Measurements from ENCODE around the gene HS3ST6.
"Not testable (repeated sequence)": the region's sequence is repeated elsewhere in the genome, so short reads cannot be mapped to it uniquely, and the experiment has no call there.

The HS3ST6 gene

GRCh38 chr16:1877089-1877488 lies 41.1 kb downstream of the HS3ST6 start:
- ATAC-seq (ENCODE audit: low read depth) (no peak), DNase-seq (ENCODE audit: low spot score in 2 of 2) (no peak)
- Mint-ChIP-seq H3K27me3 (peaks cover 19% of the 10 kb centered on the region), H3K36me3 (peaks cover 1% of the 10 kb centered on the region), H3K9me3 (no peaks in the 10 kb centered on the region), H3K4me3 (no peak overlapping the region), H3K4me1 (peaks cover 3% of the 10 kb centered on the region), H3K27ac (no peak overlapping the region)

- H3K4me3 Mint-ChIP-seq, result no peak overlapping the region
- H3K27me3 Mint-ChIP-seq, result peaks cover 15% of the 10 kb centered on the region
- peaks cover 1% of the 10 kb centered on the region for H3K36me3 Mint-ChIP-seq
- ATAC-seq (ENCODE audit: low read depth) (no peak), DNase-seq (ENCODE audit: low spot score in 2 of 2) (no peak)
- H3K27ac Mint-ChIP-seq, result no peak overlapping the region
- H3K9me3 Mint-ChIP-seq, result no peaks in the 10 kb centered on the region
- peaks cover 3% of the 10 kb centered on the region for H3K4me1 Mint-ChIP-seq
These were observed 41.7 kb downstream of the HS3ST6 start for GRCh38 chr16:1876468-1876867.

GRCh38 chr16:1876066-1876465 lies 42.1 kb downstream of the HS3ST6 start:
- ATAC-seq (ENCODE audit: low read depth); H3K27ac Mint-ChIP-seq; H3K4me1 Mint-ChIP-seq; H3K9me3 Mint-ChIP-seq; H3K4me3 Mint-ChIP-seq; DNase-seq (ENCODE audit: low spot score in 2 of 2); H3K36me3 Mint-ChIP-seq: not testable (repeated sequence)
- H3K27me3 Mint-ChIP-seq, result peaks cover 15% of the 10 kb centered on the region

GRCh38 chr16:1874854-1875253 lies 43.4 kb downstream of the HS3ST6 start:
- Mint-ChIP-seq H3K4me3 (no peak overlapping the region), H3K4me1 (peaks cover 3% of the 10 kb centered on the region), H3K27ac (no peak overlapping the region), H3K36me3 (peaks cover 1% of the 10 kb centered on the region), H3K9me3 (no peaks in the 10 kb centered on the region), H3K27me3 (peaks cover 15% of the 10 kb centered on the region)
- DNase-seq (ENCODE audit: low spot score in 2 of 2) (no peak), ATAC-seq (ENCODE audit: low read depth) (no peak)

- H3K27ac Mint-ChIP-seq, result no peak within 1 kb of the TSS
- H3K9me3 Mint-ChIP-seq, result no peaks in the 10 kb centered on the region
- DNase-seq (ENCODE audit: low spot score in 2 of 2) (peak in 1 of 2 donors; percentile 33), ATAC-seq (ENCODE audit: low read depth) (no peak)
- H3K27me3 Mint-ChIP-seq, result peaks cover 11% of the 10 kb centered on the region
- peaks cover 3% of the 10 kb centered on the region for H3K4me1 Mint-ChIP-seq
- peaks cover 1% of the 10 kb centered on the region for H3K36me3 Mint-ChIP-seq
- H3K4me3 Mint-ChIP-seq, result peak within 1 kb of the TSS; percentile 12
These were observed 46.1 kb downstream of the HS3ST6 start, which contains the start of gene MEIOB for GRCh38 chr16:1871974-1872635. MEIOB (minus strand) TSS chr16:1872164; CDS start chr16:1868175, 3,989 bp downstream.

- H3K27me3 Mint-ChIP-seq, result peaks cover 8% of the 10 kb centered on the region
- H3K27ac Mint-ChIP-seq, result no peak overlapping the region
- DNase-seq (ENCODE audit: low spot score in 2 of 2) (no peak), ATAC-seq (ENCODE audit: low read depth) (no peak)
- H3K4me3 Mint-ChIP-seq, result no peak overlapping the region
- peaks cover 1% of the 10 kb centered on the region for H3K36me3 Mint-ChIP-seq
- H3K4me1 Mint-ChIP-seq, result peaks cover 3% of the 10 kb centered on the region
- H3K9me3 Mint-ChIP-seq, result no peaks in the 10 kb centered on the region
These were observed 47.7 kb downstream of the HS3ST6 start for GRCh38 chr16:1870365-1871082.

GRCh38 chr16:1865902-1866690 lies 52.1 kb downstream of the HS3ST6 start:
- H3K27ac Mint-ChIP-seq, result no peak overlapping the region
- no peaks in the 10 kb centered on the region for H3K9me3 Mint-ChIP-seq
- H3K4me1 Mint-ChIP-seq, result no peaks in the 10 kb centered on the region
- H3K36me3 Mint-ChIP-seq, result no peaks in the 10 kb centered on the region
- DNase-seq (ENCODE audit: low spot score in 2 of 2) (no peak), ATAC-seq (ENCODE audit: low read depth) (no peak)
- peaks cover 4% of the 10 kb centered on the region for H3K27me3 Mint-ChIP-seq
- no peak overlapping the region for H3K4me3 Mint-ChIP-seq

GRCh38 chr16:1863681-1864460 lies 54.3 kb downstream of the HS3ST6 start:
- no peaks in the 10 kb centered on the region for H3K36me3 Mint-ChIP-seq
- DNase-seq (ENCODE audit: low spot score in 2 of 2), result peak; percentile 13 to 15

GRCh38 chr16:1862394-1862793 lies 55.8 kb downstream of the HS3ST6 start:
- H3K4me1 Mint-ChIP-seq, result no peaks in the 10 kb centered on the region
- H3K36me3 Mint-ChIP-seq, result no peaks in the 10 kb centered on the region
- H3K27ac Mint-ChIP-seq, result no peak overlapping the region
- DNase-seq (ENCODE audit: low spot score in 2 of 2) (no peak), ATAC-seq (ENCODE audit: low read depth) (no peak)
- H3K9me3 Mint-ChIP-seq, result no peaks in the 10 kb centered on the region
- H3K27me3 Mint-ChIP-seq, result peaks cover 21% of the 10 kb centered on the region
- no peak overlapping the region for H3K4me3 Mint-ChIP-seq

More at GRCh38 chr16:1863681-1864460, 54.3 kb downstream of the HS3ST6 start:
- Mint-ChIP-seq H3K27me3 (peaks cover 13% of the 10 kb centered on the region), H3K27ac (no peak overlapping the region), H3K9me3 (no peaks in the 10 kb centered on the region), H3K4me1 (no peaks in the 10 kb centered on the region), H3K4me3 (no peak overlapping the region)
- no peak for ATAC-seq (ENCODE audit: low read depth)

GRCh38 chr16:1861730-1862129 lies 56.5 kb downstream of the HS3ST6 start:
- DNase-seq (ENCODE audit: low spot score in 2 of 2), result no peak
- no peaks in the 10 kb centered on the region for H3K36me3 Mint-ChIP-seq
- H3K4me3 Mint-ChIP-seq, result no peak overlapping the region
- peaks cover 25% of the 10 kb centered on the region for H3K27me3 Mint-ChIP-seq
- H3K4me1 Mint-ChIP-seq, result no peaks in the 10 kb centered on the region
- no peak for ATAC-seq (ENCODE audit: low read depth)
- H3K27ac Mint-ChIP-seq, result no peak overlapping the region
- H3K9me3 Mint-ChIP-seq, result no peaks in the 10 kb centered on the region

All from memory B cell (primary cell).